Muscle of back (tissue), 11 donors: ENCODE results near the gene ELK4. TPM values are rescaled to one million over a fixed set of nuclear protein-coding genes. Genes with fewer than 3 reads are reported as not detected.
A peak's percentile ranks its signal among the peaks of the same experiment; 100 is the strongest.

Source experiments
- DNase-seq, 3 donors: peaks; one replicate each; pipeline versions ENCODE4 v3.0.0 to v3.0.0-alpha.2; 2013
- polyA plus RNA-seq, 10 donors: library from polyadenylated mRNA; unstranded; fragments of 120-200 nt; gene quantifications; one replicate each; pipeline ENCODE4 v1.2.1, GENCODE V29; 2013; ENCODE audit not compliant: insufficient read length in 10 of 10

Gene ELK4
- polyA plus RNA-seq, 10 donors = 12.2 to 24.7 (median 17.6) TPM

- DNase-seq = peak; percentile 81 to 95 (median 89)
Observed at GRCh38 chr1:205598841-205599668, 32.8 kb downstream of the ELK4 start.

- DNase-seq = peak; percentile 72 to 96 (median 90)
Observed at GRCh38 chr1:205597691-205598314, 34.0 kb downstream of the ELK4 start.

GRCh38 chr1:205596876-205597275 is 34.9 kb downstream of the ELK4 start:
- no peak for DNase-seq

GRCh38 chr1:205595861-205596260 is 36.0 kb downstream of the ELK4 start:
- DNase-seq = no peak

- no peak for DNase-seq
Observed at GRCh38 chr1:205595435-205595834, 36.4 kb downstream of the ELK4 start.

GRCh38 chr1:205594846-205595245 is 37.0 kb downstream of the ELK4 start:
- DNase-seq = no peak

GRCh38 chr1:205593967-205594366 is 37.8 kb downstream of the ELK4 start:
- DNase-seq = no peak

GRCh38 chr1:205593532-205593931 is 38.3 kb downstream of the ELK4 start:
- DNase-seq = peak in 1 of 3 donors; percentile 45

GRCh38 chr1:205592443-205593003 is 39.3 kb downstream of the ELK4 start:
- DNase-seq = no peak

- DNase-seq = peak; percentile 63 to 94 (median 88)
Observed at GRCh38 chr1:205591522-205592351, 40.1 kb downstream of the ELK4 start.

GRCh38 chr1:205590777-205591513 is 40.9 kb downstream of the ELK4 start:
- DNase-seq = no peak

- no peak for DNase-seq
Observed at GRCh38 chr1:205590457-205590768, 41.4 kb downstream of the ELK4 start.

- no peak for DNase-seq
Observed at GRCh38 chr1:205589618-205590456, 42.0 kb downstream of the ELK4 start.

GRCh38 chr1:205589046-205589445 is 42.8 kb downstream of the ELK4 start:
- DNase-seq = no peak

GRCh38 chr1:205588636-205589035 is 43.2 kb downstream of the ELK4 start:
- DNase-seq = no peak

GRCh38 chr1:205587581-205587980 is 44.2 kb downstream of the ELK4 start:
- DNase-seq = no peak

- DNase-seq = no peak
Observed at GRCh38 chr1:205585835-205586785, 45.7 kb downstream of the ELK4 start.

GRCh38 chr1:205585169-205585834 is 46.5 kb downstream of the ELK4 start:
- DNase-seq = no peak

- DNase-seq = no peak
Observed at GRCh38 chr1:205584732-205585131, 47.1 kb downstream of the ELK4 start.
